HFFc6 (cell line): ENCODE results near the gene TJP3. TPM values are rescaled to one million over a fixed set of nuclear protein-coding genes. Genes with fewer than 3 reads are reported as not detected.

Source experiments
- DNase-seq: peaks from one replicate; pipeline ENCODE4 v3.0.0-alpha.2; 2018
- H3K27ac Mint-ChIP-seq: 2 replicates; pipeline ENCODE4 v1.8.0; 2020; ENCODE audit warnings: mild to moderate bottlenecking, mixed read lengths
- H3K27me3 Mint-ChIP-seq: 2 replicates; pipeline ENCODE4 v1.8.0; 2021; ENCODE audit warnings: mild to moderate bottlenecking, moderate library complexity, mixed read lengths; ENCODE audit not compliant: insufficient read depth
- H3K36me3 Mint-ChIP-seq: 2 replicates; pipeline ENCODE4 v1.8.0; 2021; ENCODE audit warnings: low read depth, mixed read lengths
- H3K4me1 Mint-ChIP-seq: 2 replicates; pipeline ENCODE4 v1.8.0; 2020; ENCODE audit warnings: low read depth, mixed read lengths
- H3K4me3 Mint-ChIP-seq: 2 replicates; pipeline ENCODE4 v1.8.0; 2020; ENCODE audit warnings: mild to moderate bottlenecking, moderate library complexity, mixed read lengths
- H3K9me3 Mint-ChIP-seq: 2 replicates; pipeline ENCODE4 v1.8.0; 2020; ENCODE audit warnings: mild to moderate bottlenecking, mixed read lengths
- CTCF ChIP-seq: fragments of 200-600 bp; sonication (generic); IDR thresholded peaks from 2 replicates; pipeline ENCODE4 v1.5.0; 2021; ENCODE audit warnings: antibody characterized with exemption, mild to moderate bottlenecking
- total RNA-seq, 6 experiments: library from RNA; stranded (reverse); fragmentation: NEBNext Ultra II Directional; extraction: Animal tissue kit (Norgen Biotek cat#: 25700); gene quantifications; 2 replicates in 1 of 6; 3 replicates in 5 of 6; pipeline ENCODE4 v1.2.3, GENCODE V29; 2021

The TJP3 gene
- total RNA-seq, 6 experiments from 2014 or later, result not detected

- Mint-ChIP-seq H3K4me1 (no peaks in the 10 kb centered on the region), H3K4me3 (no peak overlapping the region), H3K27me3 (peaks cover 10% of the 10 kb centered on the region), H3K36me3 (peaks cover 19% of the 10 kb centered on the region), H3K27ac (no peak overlapping the region), H3K9me3 (peaks cover 25% of the 10 kb centered on the region)
- TF ChIP-seq CTCF, result peak; percentile 35; the same call in 1 of the 2 replicates
- DNase-seq, result no peak
Observed at GRCh38 chr19:3783660-3784584, 75.7 kb downstream of the TJP3 start.

- no peak overlapping the region for H3K27ac Mint-ChIP-seq
- no peaks in the 10 kb centered on the region for H3K4me1 Mint-ChIP-seq
- peaks cover 19% of the 10 kb centered on the region for H3K36me3 Mint-ChIP-seq
- H3K9me3 Mint-ChIP-seq, result peaks cover 25% of the 10 kb centered on the region
- H3K4me3 Mint-ChIP-seq, result no peak overlapping the region
- H3K27me3 Mint-ChIP-seq, result peaks cover 17% of the 10 kb centered on the region
- no peak for DNase-seq
- TF ChIP-seq CTCF, result no peak
Observed at GRCh38 chr19:3784607-3785450, 76.6 kb downstream of the TJP3 start.

GRCh38 chr19:3785451-3785937, 77.3 kb downstream of the TJP3 start:
- Mint-ChIP-seq H3K36me3 (peaks cover 19% of the 10 kb centered on the region), H3K27ac (no peak overlapping the region), H3K9me3 (peaks cover 26% of the 10 kb centered on the region), H3K27me3 (peaks cover 21% of the 10 kb centered on the region), H3K4me1 (no peaks in the 10 kb centered on the region), H3K4me3 (no peak overlapping the region)
- no peak for DNase-seq
- no peak for TF ChIP-seq CTCF

- no peaks in the 10 kb centered on the region for H3K4me1 Mint-ChIP-seq
- peaks cover 28% of the 10 kb centered on the region for H3K9me3 Mint-ChIP-seq
- no peak within 1 kb of the TSS for H3K4me3 Mint-ChIP-seq
Observed at GRCh38 chr19:3785938-3786824, 78.0 kb downstream of the TJP3 start, which contains the start of gene MATK. Gene MATK, minus strand, starts transcription at chr19:3786381. Its CDS starts 1,246 bp downstream, at chr19:3785135.

More at GRCh38 chr19:3785938-3786824, 78.0 kb downstream of the TJP3 start, which contains the start of gene MATK:
- Mint-ChIP-seq H3K27me3 (peaks cover 26% of the 10 kb centered on the region), H3K36me3 (peaks cover 14% of the 10 kb centered on the region), H3K27ac (no peak within 1 kb of the TSS)
- TF ChIP-seq CTCF, result no peak
- no peak for DNase-seq
